T1000 (cell line): Measurements from ENCODE around the gene IFNL3.
"Not testable (repeated sequence)": the region's sequence is repeated elsewhere in the genome, so short reads cannot be mapped to it uniquely, and the experiment has no call there.

Source experiments
- DNase-seq: peaks from one replicate; lab custom pipeline; 2025; ENCODE audit warnings: mixed read lengths; lab: John Stamatoyannopoulos, UW

The IFNL3 gene

GRCh38 chr19:39253374-39254149 is 8.8 kb upstream of the IFNL3 start:
- DNase-seq = no peak

- DNase-seq = no peak
Observed at GRCh38 chr19:39252458-39252857, 7.7 kb upstream of the IFNL3 start.

GRCh38 chr19:39251846-39252245 is 7.0 kb upstream of the IFNL3 start:
- DNase-seq = no peak

GRCh38 chr19:39251081-39251480 is 6.3 kb upstream of the IFNL3 start:
- no peak for DNase-seq

GRCh38 chr19:39248806-39249205 is 4.0 kb upstream of the IFNL3 start, which contains the start of gene IFNL4:
TSS of gene IFNL4 (minus strand) at chr19:39248856.
- no peak for DNase-seq

DNA sequence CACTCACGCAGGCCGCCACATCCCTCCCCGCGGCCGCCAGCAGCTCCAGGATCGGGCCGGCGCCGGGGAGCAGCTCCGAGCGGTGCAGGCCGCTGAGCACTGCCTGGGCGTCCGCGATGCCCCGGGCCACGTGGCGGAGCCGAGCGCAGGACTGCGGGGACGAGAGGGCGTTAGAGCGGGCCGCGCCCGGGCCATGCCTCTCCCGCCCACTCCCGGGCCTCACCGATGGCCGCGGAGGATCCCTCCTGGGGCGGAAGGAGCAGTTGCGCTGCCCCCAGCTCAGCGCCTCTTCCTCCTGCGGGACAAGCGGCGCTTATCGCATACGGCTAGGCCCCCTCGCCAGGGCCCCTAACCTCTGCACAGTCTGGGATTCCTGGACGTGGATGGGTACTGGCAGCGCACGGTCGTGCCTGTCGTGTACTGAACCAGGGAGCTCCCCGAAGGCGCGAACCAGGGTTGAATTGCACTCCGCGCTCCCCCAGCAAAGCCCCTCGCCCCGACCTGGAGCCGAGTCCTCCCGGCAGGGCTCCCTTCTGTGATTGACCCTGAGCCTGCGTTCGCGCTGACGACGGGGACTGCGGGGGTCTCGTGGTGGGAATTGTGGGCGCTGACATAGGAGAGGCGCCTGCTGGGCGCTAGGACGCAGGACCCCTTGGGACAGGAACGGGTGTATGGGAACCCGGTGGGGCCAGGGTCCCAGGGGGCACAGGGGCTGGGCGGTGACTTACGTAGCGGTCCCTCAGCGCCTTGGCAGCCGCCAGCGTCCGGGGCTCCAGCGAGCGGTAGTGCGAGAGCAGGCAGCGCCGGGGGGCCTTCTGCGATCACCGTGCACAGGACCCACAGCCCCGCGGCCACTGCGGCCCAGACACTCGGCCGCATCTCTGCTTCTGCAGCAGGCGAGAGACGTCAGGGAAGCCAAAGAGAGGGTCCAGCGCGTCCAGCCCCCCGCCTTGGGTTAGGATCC is 3.2 kb upstream of the IFNL3 start:
- no peak for DNase-seq

DNA sequence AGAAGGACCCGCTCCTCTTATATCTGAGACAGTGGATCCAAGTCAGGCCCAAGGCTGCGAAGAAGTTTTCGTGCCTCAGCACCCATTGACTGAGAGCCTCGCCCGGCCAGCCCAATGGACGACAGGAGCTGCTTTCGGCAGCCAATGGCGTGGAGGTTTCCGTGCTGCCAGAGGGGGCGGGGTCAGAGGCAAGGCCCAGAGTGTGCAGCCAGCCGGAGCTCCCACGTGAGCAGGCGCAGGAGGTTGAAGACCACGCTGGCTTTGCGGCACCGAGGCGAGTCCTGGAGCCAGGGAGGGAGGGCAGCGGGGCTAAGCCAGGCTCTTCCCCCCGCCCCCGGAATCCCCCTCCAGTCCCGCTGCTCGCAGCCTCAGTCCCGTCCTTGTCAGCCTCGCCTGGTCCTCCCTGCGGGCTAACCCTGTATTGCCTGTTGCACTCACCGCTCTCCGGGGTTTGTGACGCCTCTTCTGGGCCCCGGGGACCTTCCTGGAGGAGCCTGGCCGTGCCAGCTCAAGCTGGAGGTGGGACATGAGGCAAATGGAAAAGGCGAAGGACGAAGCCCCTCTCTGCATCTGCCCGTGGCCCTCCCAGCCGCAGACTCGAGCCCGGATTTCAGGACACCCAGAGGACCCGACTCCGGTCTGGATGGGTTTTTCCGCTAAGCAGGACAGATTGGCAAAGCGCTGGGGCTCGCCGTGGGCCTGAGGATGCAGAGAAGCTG is 2.3 kb upstream of the IFNL3 start:
- DNase-seq = no peak

DNA sequence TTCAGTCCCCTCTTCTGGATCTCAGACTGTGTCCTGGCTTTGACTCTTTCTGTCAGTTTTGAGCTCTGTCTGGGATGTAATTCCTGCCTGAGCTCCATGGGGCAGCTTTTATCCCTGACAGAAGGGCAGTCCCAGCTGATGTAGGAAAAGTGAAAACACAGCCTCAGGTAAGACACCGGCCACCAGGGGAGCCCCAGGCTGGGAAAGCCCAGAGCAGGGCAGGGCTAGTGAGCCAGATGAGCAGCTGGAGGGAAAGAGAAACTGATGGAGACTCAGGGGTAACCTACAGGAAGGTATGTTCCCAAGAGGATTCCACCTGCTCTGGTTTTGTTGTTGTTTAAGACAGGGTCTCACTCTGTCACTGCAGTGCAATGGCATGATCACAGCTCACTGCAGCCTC is 360 bp upstream of the IFNL3 start:
- DNase-seq = not testable (repeated sequence)

DNA sequence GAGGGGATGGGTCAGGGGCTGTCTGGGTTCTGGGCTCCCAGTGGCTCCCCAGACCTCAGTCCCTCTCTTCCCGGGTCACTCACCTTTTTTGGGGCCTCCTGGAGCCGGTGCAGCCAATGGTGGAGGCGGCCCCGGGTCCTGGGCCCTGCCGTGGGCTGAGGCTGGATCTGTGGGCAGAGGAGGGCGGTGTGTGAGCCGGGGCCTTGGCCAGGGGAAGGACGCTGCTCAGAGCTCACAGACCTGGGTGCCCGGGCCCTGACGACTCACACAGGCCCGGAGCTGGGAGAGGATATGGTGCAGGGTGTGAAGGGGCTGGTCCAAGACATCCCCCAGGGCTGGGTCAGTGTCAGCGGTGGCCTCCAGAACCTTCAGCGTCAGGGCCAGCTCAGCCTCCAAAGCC is 1.1 kb downstream of the IFNL3 start:
- DNase-seq = not testable (repeated sequence)

DNA sequence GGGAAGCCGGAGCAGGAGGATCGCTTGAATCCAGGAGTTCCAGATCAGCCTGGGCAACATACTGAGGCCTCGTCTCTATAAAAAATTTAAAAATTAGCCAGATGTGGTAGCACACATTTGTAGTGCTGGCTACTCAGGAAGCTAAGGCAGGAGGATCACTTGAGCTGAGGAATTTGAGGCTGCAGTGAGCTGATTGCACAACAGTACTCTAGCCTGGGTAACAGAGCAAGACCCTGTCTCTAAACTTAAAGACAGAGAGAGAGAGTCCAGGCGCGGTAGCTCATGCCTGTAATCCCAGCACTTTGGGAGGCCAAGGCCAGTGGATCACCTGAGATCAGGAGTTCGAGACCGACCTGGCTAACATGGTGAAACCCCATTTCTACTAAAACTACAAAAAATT is 4.4 kb downstream of the IFNL3 start:
- no peak for DNase-seq

GRCh38 chr19:39238944-39239343 is 5.9 kb downstream of the IFNL3 start:
- no peak for DNase-seq

- no peak for DNase-seq
Observed at GRCh38 chr19:39238209-39238608, 6.6 kb downstream of the IFNL3 start.

- no peak for DNase-seq
Observed at GRCh38 chr19:39237200-39238184, 7.3 kb downstream of the IFNL3 start.

DNA sequence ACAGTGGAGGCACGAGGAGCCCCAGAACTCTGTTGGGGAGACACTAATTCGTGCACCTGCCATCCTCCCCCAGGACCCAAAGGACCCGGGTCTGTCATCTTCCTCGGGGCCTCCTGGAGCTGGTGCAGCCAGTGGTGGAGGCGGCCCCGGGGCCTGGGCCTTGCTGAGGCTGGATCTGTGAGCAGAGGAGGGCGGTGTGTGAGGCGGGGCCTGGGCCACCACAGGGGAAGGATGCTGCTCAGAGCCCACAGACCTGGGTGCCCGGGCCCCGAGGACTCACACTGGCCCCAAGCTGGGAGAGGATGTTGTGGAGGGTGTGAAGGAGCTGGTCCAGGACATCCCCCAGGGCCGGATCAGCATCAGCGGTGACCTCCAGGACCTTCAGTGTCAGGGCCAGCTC is 8.3 kb downstream of the IFNL3 start:
- no peak for DNase-seq

DNA sequence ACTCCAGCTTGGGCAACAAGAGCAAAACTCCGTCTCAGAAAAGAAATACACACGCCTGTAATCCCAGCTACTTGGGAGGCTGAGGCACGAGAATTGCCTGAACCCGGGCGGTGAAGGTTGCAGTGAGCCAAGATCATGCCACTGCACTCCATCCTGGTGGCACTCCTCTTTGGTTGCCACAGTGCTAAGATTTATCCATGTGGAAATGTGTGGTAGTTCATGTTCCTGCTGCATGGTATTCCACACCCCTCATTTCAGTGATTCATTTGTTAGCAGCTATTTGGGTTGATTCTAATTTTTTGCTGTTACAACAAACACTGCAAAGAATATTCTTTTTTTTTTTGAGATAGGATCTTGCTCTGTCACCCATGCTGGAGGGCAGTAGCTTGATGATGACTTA is 12.1 kb downstream of the IFNL3 start:
- DNase-seq = no peak

GRCh38 chr19:39230096-39230764 is 14.6 kb downstream of the IFNL3 start:
- no peak for DNase-seq

GRCh38 chr19:39224910-39225309 is 19.9 kb downstream of the IFNL3 start:
- DNase-seq = no peak

GRCh38 chr19:39223703-39224279 is 21.0 kb downstream of the IFNL3 start:
- no peak for DNase-seq

GRCh38 chr19:39219108-39219507 is 25.7 kb downstream of the IFNL3 start:
- DNase-seq = not testable (repeated sequence)
